ENCODE results near the gene FAM149A.
A peak's percentile ranks its signal among the peaks of the same experiment; 100 is the strongest.

Gene FAM149A

GRCh38 chr4:186151499-186151898 lies 47.0 kb downstream of the FAM149A start:
- H2AFZ ChIP-seq (ENCODE audit: low read depth, low read length, severe bottlenecking), result no peak overlapping the region
- TF ChIP-seq EZH2phosphoT487 (conservative IDR thresholded peaks at IDR 0.05; ENCODE audit: low read length) (no peak), CTCF (IDR thresholded peaks at IDR 0.05; ENCODE audit: insufficient read depth, low read length, poor library complexity, severe bottlenecking) (no peak)
- H3F3A ChIP-seq (ENCODE audit: insufficient read depth), result peaks cover 30% of the 10 kb centered on the region
- no peaks in the 10 kb centered on the region for H3K9me2 ChIP-seq (replicated peaks; ENCODE audit: insufficient read depth, low read length)
- no peaks in the 10 kb centered on the region for H3K36me3 ChIP-seq (ENCODE audit: low read length)
- peak overlapping the region; percentile 87 for H3K27ac ChIP-seq (ENCODE audit: low read depth, low read length)
- no peaks in the 10 kb centered on the region for H3K27me3 ChIP-seq (ENCODE audit: low read length)
- H3K79me2 ChIP-seq (ENCODE audit: insufficient read depth, low read length), result no peaks in the 10 kb centered on the region
- H3K9me3 ChIP-seq (ENCODE audit: insufficient read depth, low read length), result no peaks in the 10 kb centered on the region
- peak overlapping the region; percentile 43 for H3K4me2 ChIP-seq (ENCODE audit: low read depth, low read length, poor library complexity, severe bottlenecking)
- H3K9ac ChIP-seq (ENCODE audit: low read length), result no peak overlapping the region
- no peak overlapping the region for H3K4me3 ChIP-seq (ENCODE audit: insufficient read depth, low read length, poor library complexity, severe bottlenecking)
- H4K20me1 ChIP-seq (ENCODE audit: low read depth, low read length), result no peaks in the 10 kb centered on the region

- no peaks in the 10 kb centered on the region for H3K79me2 ChIP-seq (ENCODE audit: insufficient read depth, low read length)
These were observed 53.7 kb downstream of the FAM149A start for GRCh38 chr4:186158021-186158813.

DNA sequence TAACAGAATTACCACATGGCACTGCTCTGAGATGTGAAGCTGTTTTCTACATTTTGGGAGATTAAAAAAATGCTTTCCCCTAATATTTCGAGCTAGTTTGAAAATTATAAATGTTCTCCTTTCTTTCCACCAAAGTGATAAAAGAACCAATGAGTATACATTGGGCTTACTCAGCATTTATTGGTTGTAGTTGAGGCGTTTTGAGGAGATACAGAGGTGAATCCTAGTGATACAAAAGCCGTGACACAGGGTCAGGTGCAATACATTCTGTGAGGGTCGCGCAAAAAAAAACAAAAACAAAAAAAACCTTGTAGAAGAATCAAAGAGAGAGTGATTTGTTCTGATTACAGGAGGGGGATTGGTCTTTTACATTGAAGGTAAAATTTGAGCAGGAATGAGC lies 54.5 kb downstream of the FAM149A start:
- H3K27ac ChIP-seq (ENCODE audit: low read depth, low read length), result peak overlapping the region; percentile 69
- H3F3A ChIP-seq (ENCODE audit: insufficient read depth), result 0 out of 2 replicates have a peak, but pooled peaks cover 6% of the 10 kb centered on the region
- no peaks in the 10 kb centered on the region for H3K36me3 ChIP-seq (ENCODE audit: low read length)
- H3K4me2 ChIP-seq (ENCODE audit: low read depth, low read length, poor library complexity, severe bottlenecking), result peak overlapping the region; percentile 31
- no peak overlapping the region for H3K4me3 ChIP-seq (ENCODE audit: insufficient read depth, low read length, poor library complexity, severe bottlenecking)
- no peaks in the 10 kb centered on the region for H3K9me2 ChIP-seq (replicated peaks; ENCODE audit: insufficient read depth, low read length)
- no peak for TF ChIP-seq EZH2phosphoT487 (conservative IDR thresholded peaks at IDR 0.05; ENCODE audit: low read length)
- TF ChIP-seq CTCF (IDR thresholded peaks at IDR 0.05; ENCODE audit: insufficient read depth, low read length, poor library complexity, severe bottlenecking), result no peak
- H2AFZ ChIP-seq (ENCODE audit: low read depth, low read length, severe bottlenecking), result peak overlapping the region; percentile 6
- no peaks in the 10 kb centered on the region for H4K20me1 ChIP-seq (ENCODE audit: low read depth, low read length)
- H3K79me2 ChIP-seq (ENCODE audit: insufficient read depth, low read length), result no peaks in the 10 kb centered on the region
- peak overlapping the region; percentile 21; the same call in 1 of the 2 replicates for H3K9ac ChIP-seq (ENCODE audit: low read length)
- no peaks in the 10 kb centered on the region for H3K9me3 ChIP-seq (ENCODE audit: insufficient read depth, low read length)
- H3K27me3 ChIP-seq (ENCODE audit: low read length), result no peaks in the 10 kb centered on the region

More at GRCh38 chr4:186158021-186158813, 53.7 kb downstream of the FAM149A start:
- no peaks in the 10 kb centered on the region for H3K9me3 ChIP-seq (ENCODE audit: insufficient read depth, low read length)
- peak overlapping the region; percentile 69 for H3K27ac ChIP-seq (ENCODE audit: low read depth, low read length)
- peak overlapping the region; percentile 31 for H3K4me2 ChIP-seq (ENCODE audit: low read depth, low read length, poor library complexity, severe bottlenecking)
- H3K27me3 ChIP-seq (ENCODE audit: low read length), result no peaks in the 10 kb centered on the region
- H3K9ac ChIP-seq (ENCODE audit: low read length), result no peak overlapping the region
- TF ChIP-seq CTCF (IDR thresholded peaks at IDR 0.05; ENCODE audit: insufficient read depth, low read length, poor library complexity, severe bottlenecking), result no peak
- no peak for TF ChIP-seq EZH2phosphoT487 (conservative IDR thresholded peaks at IDR 0.05; ENCODE audit: low read length)
- 0 out of 2 replicates have a peak, but pooled peaks cover 6% of the 10 kb centered on the region for H3F3A ChIP-seq (ENCODE audit: insufficient read depth)
- H3K4me3 ChIP-seq (ENCODE audit: insufficient read depth, low read length, poor library complexity, severe bottlenecking), result no peak overlapping the region
- H3K9me2 ChIP-seq (replicated peaks; ENCODE audit: insufficient read depth, low read length), result no peaks in the 10 kb centered on the region
- H4K20me1 ChIP-seq (ENCODE audit: low read depth, low read length), result no peaks in the 10 kb centered on the region
- H3K36me3 ChIP-seq (ENCODE audit: low read length), result no peaks in the 10 kb centered on the region
- H2AFZ ChIP-seq (ENCODE audit: low read depth, low read length, severe bottlenecking), result no peak overlapping the region
